Neutrophil (primary cell): ENCODE data around the gene FAM240B.

Source experiments
- H3K27ac ChIP-seq: fragments of 200-600 bp; sonication (generic); 2 replicates; pipeline ENCODE4 v1.5.1; 2016; ENCODE audit warnings: mild to moderate bottlenecking, moderate library complexity
- H3K27me3 ChIP-seq: fragments of 200-600 bp; sonication (generic); 2 replicates; pipeline ENCODE4 v1.6.0; 2016; ENCODE audit warnings: mild to moderate bottlenecking
- H3K36me3 ChIP-seq: fragments of 200-600 bp; sonication (generic); 2 replicates; pipeline ENCODE4 v1.5.1; 2017
- H3K4me1 ChIP-seq, 2 experiments: fragments of 200-600 bp in 1 of 2; sonication (generic) in 1 of 2; 1 replicate in 1 of 2; 2 replicates in 1 of 2; pipeline versions ENCODE4 v1.5.1 to v1.6.1; 2013 to 2016; ENCODE audit warnings: low read depth in 1 of 2, low read length in 1 of 2, mild to moderate bottlenecking in 1 of 2, moderate library complexity in 1 of 2; ENCODE audit not compliant: control insufficient read depth in 1 of 2, insufficient read depth in 1 of 2
- H3K4me3 ChIP-seq, 2 experiments: fragments of 200-600 bp in 1 of 2; sonication (generic) in 1 of 2; 1 replicate in 1 of 2; 2 replicates in 1 of 2; pipeline ENCODE4 v1.5.1; 2013 to 2016; ENCODE audit warnings: low read depth in 1 of 2, low read length in 1 of 2, mild to moderate bottlenecking in 1 of 2, moderate library complexity in 1 of 2
- H3K9me3 ChIP-seq: fragments of 200-600 bp; sonication (generic); 2 replicates; pipeline ENCODE4 v1.5.1; 2016
- CTCF ChIP-seq: fragments of 200-600 bp; sonication (generic); IDR thresholded peaks from 2 replicates; pipeline ENCODE4 v1.5.1; 2016; ENCODE audit warnings: antibody characterized with exemption

FAM240B gene

DNA sequence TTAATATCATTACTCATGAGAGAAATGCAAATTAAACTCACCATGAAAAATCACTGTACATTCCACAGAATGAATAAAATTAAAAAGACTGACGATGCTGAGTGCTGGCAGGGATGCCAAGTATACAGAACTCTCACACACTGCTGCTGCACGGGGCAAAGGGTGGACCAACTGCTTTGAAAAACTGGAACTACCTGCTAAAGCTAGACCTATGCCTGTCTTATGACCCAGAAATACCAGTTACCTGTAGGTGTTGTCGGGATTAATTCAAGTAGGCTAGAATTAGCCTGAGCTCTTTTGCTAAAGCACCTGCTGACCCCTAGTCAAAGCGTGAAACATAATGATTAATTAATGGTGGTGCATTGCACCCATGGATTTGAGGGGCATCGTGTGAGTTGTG is 63.0 kb downstream of the FAM240B start:
- Histone ChIP-seq H3K4me3 (no peak overlapping the region), H3K36me3 (no peaks in the 10 kb centered on the region), H3K4me1 (no peaks in the 10 kb centered on the region), H3K27me3 (peaks cover 63% of the 10 kb centered on the region), H3K9me3 (no peaks in the 10 kb centered on the region), H3K27ac (no peak overlapping the region)
- TF ChIP-seq CTCF, result no peak

DNA sequence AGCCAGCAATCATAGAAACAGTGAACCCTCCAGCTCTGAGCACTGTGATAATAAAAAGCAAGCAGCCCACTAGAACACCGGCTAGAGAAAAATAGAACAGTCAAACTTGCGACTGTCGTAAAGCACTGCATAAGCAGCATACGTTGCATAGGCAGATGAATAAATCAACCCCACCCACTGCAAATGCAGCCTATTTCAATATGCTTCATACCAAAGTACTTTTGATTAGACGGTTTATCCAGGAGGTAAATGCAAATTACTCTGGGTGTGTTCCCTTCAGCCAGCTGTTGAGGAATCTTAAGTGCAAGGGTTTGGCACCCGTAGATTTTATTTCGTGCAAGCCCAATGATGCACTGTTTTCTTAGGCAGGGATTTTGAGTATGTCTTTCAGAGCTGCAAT is 67.4 kb downstream of the FAM240B start:
- peaks cover 40% of the 10 kb centered on the region for H3K27me3 ChIP-seq
- H3K9me3 ChIP-seq, result no peaks in the 10 kb centered on the region
- H3K4me3 ChIP-seq, result no peak overlapping the region
- no peak overlapping the region for H3K27ac ChIP-seq
- H3K4me1 ChIP-seq, result no peaks in the 10 kb centered on the region
- no peaks in the 10 kb centered on the region for H3K36me3 ChIP-seq
- TF ChIP-seq CTCF, result no peak

- peaks cover 36% of the 10 kb centered on the region for H3K27me3 ChIP-seq
- H3K9me3 ChIP-seq, result no peaks in the 10 kb centered on the region
- TF ChIP-seq CTCF, result no peak
- H3K4me1 ChIP-seq, result no peaks in the 10 kb centered on the region
- no peak overlapping the region for H3K27ac ChIP-seq
- H3K4me3 ChIP-seq, result no peak overlapping the region
- H3K36me3 ChIP-seq, result no peaks in the 10 kb centered on the region
Observed at GRCh38 chr9:38652044-38652443, 67.9 kb downstream of the FAM240B start.

GRCh38 chr9:38651400-38652042 is 68.4 kb downstream of the FAM240B start:
- H3K27ac ChIP-seq, result no peak overlapping the region
- no peak for TF ChIP-seq CTCF
- H3K9me3 ChIP-seq, result no peaks in the 10 kb centered on the region
- no peak overlapping the region for H3K4me3 ChIP-seq
- peaks cover 31% of the 10 kb centered on the region for H3K27me3 ChIP-seq
- H3K36me3 ChIP-seq, result no peaks in the 10 kb centered on the region
- no peaks in the 10 kb centered on the region for H3K4me1 ChIP-seq

DNA sequence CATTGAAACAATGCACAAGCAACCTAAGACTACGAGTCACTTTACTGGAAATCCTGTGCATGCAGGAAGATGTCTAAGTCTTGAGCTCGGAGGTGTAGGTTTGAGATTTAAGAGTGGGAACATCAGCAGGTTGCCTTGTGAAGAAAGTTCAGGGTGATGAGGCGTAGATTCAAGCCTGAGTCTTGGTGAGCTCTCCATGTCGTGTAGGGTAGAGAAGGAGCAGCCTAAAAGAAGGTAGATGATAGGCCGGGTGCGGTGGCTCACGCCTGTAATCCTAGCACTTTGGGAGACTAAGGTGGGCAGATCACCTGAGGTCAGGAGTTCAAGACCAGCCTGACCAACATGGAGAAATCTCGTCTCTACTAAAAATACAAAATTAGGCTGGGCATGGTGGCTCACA is 69.4 kb downstream of the FAM240B start:
- H3K9me3 ChIP-seq, result no peaks in the 10 kb centered on the region
- H3K4me1 ChIP-seq, result no peaks in the 10 kb centered on the region
- no peaks in the 10 kb centered on the region for H3K36me3 ChIP-seq
- TF ChIP-seq CTCF, result no peak
- peaks cover 21% of the 10 kb centered on the region for H3K27me3 ChIP-seq
- no peak overlapping the region for H3K27ac ChIP-seq
- H3K4me3 ChIP-seq, result no peak overlapping the region
